ENCODE data around the gene RPSA. TPM values are rescaled to one million over a fixed set of nuclear protein-coding genes. Genes with fewer than 3 reads are reported as not detected.

Gene RPSA
- total RNA-seq, 1 experiment from 2014 or later = 1,984 TPM

- Mint-ChIP-seq H3K9me3 (ENCODE audit: unreplicated experiment) (no peaks in the 10 kb centered on the region), H3K27me3 (ENCODE audit: insufficient read depth, unreplicated experiment) (no peaks in the 10 kb centered on the region), H3K4me1 (ENCODE audit: insufficient read depth, unreplicated experiment) (peaks cover 30% of the 10 kb centered on the region), H3K36me3 (ENCODE audit: insufficient read depth, unreplicated experiment) (peaks cover 4% of the 10 kb centered on the region), H3K4me3 (ENCODE audit: unreplicated experiment) (peak overlapping the region; percentile 91), H3K27ac (ENCODE audit: low read depth, unreplicated experiment) (peak overlapping the region; percentile 91)
- no peak for TF ChIP-seq CTCF (IDR thresholded peaks at IDR 0.05; ENCODE audit: unreplicated experiment)
- BruUV-seq (replicated peaks) = TSS peak; percentile 47
- ChIA-PET POLR2A (interaction anchor here (0.6 to 7.9 kb wide), 10 partner anchors 9 to 1173 kb away, joined by 3 to 63 read pairs (median 3); partner anchors contain the start of gene RPSA), CTCF (interaction anchor here (0.7 to 1.7 kb wide), 4 partner anchors 11 to 579 kb away, joined by 3 to 4 read pairs (median 3); no protein-coding TSS in a partner anchor)
- DNase-seq (ENCODE audit: unreplicated experiment) = no peak
- intact Hi-C loops (cut with micrococcal nuclease) = loop anchor here (2.0 to 10.0 kb wide), 2 partner anchors 22 to 200 kb away; partner anchors contain the start of gene RPSA
These were observed 21.9 kb upstream of the RPSA start for GRCh38 chr3:39384665-39385000.

DNA sequence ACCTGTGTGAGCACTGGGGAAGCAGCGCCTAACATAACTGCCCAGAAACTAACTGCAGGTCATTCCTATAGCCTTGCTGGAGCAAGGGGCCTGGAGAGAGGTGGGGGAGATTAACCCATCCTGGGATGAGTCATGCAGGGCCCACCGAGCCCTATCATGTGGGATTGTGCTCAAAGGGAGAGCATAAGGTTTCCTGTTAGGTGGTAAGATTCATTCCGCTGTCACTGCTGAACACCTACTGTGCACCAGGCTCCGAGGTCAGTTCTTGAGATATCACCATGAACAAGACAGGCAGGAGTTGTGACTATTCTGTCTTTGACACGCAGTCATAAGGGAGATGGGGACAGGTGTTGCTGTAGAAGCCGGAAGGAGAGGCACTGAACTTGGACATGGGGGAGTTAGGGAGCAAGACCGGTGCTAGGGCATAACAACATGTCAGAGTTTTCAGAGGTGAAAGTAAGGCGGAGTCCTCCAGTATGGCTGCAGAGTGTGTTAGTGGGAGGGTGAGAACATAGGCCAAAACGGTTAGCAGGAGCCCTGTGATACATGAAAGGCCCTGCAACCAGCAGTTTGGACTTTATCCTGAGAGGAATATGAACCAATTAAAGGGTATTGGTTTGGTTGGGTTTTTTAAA, 20.9 kb upstream of the RPSA start:
- DNase-seq (ENCODE audit: unreplicated experiment) = no peak
- CTCF ChIA-PET = interaction anchor here (0.5 to 1.7 kb wide), 8 partner anchors 8 to 141 kb away, joined by 3 to 6 read pairs (median 4); no protein-coding TSS in a partner anchor
- peaks cover 8% of the 10 kb centered on the region for H3K36me3 Mint-ChIP-seq (ENCODE audit: insufficient read depth, unreplicated experiment)
- no peaks in the 10 kb centered on the region for H3K9me3 Mint-ChIP-seq (ENCODE audit: unreplicated experiment)
- no peak for TF ChIP-seq CTCF (IDR thresholded peaks at IDR 0.05; ENCODE audit: unreplicated experiment)
- H3K4me3 Mint-ChIP-seq (ENCODE audit: unreplicated experiment) = peak overlapping the region; percentile 91
- no peak overlapping the region for H3K27ac Mint-ChIP-seq (ENCODE audit: low read depth, unreplicated experiment)
- H3K4me1 Mint-ChIP-seq (ENCODE audit: insufficient read depth, unreplicated experiment) = peaks cover 30% of the 10 kb centered on the region
- POLR2A ChIA-PET = interaction anchor here (0.6 to 7.9 kb wide), 6 partner anchors 9 to 208 kb away, joined by 3 to 63 read pairs (median 3); partner anchors contain the start of gene RPSA
- no TSS peak for BruUV-seq (replicated peaks)
- H3K27me3 Mint-ChIP-seq (ENCODE audit: insufficient read depth, unreplicated experiment) = no peaks in the 10 kb centered on the region
- intact Hi-C loops (cut with micrococcal nuclease) = loop anchor here (2.0 to 10.0 kb wide), 2 partner anchors 21 to 201 kb away; partner anchors contain the start of gene RPSA

DNA sequence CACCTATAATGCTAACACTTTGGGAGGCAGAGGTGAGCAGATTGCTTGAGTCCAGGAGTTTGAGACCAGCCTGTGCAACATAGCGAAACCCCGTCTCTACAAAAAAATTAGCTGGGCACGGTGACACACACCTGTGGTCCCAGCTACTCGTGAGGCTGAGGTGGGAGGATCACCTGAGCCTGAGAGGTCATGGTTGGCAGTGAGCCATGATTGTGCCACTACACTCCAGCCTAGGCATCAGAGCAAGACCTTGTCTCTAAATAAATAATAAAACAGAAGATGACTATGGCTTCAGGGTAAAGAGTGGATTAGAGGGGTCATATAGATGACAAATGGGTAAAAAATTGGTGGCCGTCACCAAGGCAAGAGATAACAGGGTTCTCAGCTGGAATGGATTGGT, 20.2 kb upstream of the RPSA start:
- Mint-ChIP-seq H3K27ac (ENCODE audit: low read depth, unreplicated experiment) (no peak overlapping the region), H3K9me3 (ENCODE audit: unreplicated experiment) (no peaks in the 10 kb centered on the region), H3K36me3 (ENCODE audit: insufficient read depth, unreplicated experiment) (peaks cover 15% of the 10 kb centered on the region), H3K4me1 (ENCODE audit: insufficient read depth, unreplicated experiment) (peaks cover 30% of the 10 kb centered on the region), H3K4me3 (ENCODE audit: unreplicated experiment) (no peak overlapping the region), H3K27me3 (ENCODE audit: insufficient read depth, unreplicated experiment) (no peaks in the 10 kb centered on the region)
- ChIA-PET CTCF (interaction anchor here (0.8 to 1.4 kb wide), 4 partner anchors 8 to 22 kb away, joined by 3 to 4 read pairs (median 4); no protein-coding TSS in a partner anchor), POLR2A (interaction anchor here (0.6 to 7.9 kb wide), 4 partner anchors 8 to 90 kb away, joined by 3 to 63 read pairs (median 3); partner anchors contain the start of gene RPSA)
- BruUV-seq (replicated peaks) = no TSS peak
- no peak for DNase-seq (ENCODE audit: unreplicated experiment)
- TF ChIP-seq CTCF (IDR thresholded peaks at IDR 0.05; ENCODE audit: unreplicated experiment) = no peak
- intact Hi-C loops (cut with micrococcal nuclease) = loop anchor here (10.0 kb wide), 1 partner anchor 202 kb away; no protein-coding TSS in a partner anchor

- Mint-ChIP-seq H3K27me3 (ENCODE audit: insufficient read depth, unreplicated experiment) (no peaks in the 10 kb centered on the region), H3K4me1 (ENCODE audit: insufficient read depth, unreplicated experiment) (peaks cover 30% of the 10 kb centered on the region), H3K27ac (ENCODE audit: low read depth, unreplicated experiment) (peak overlapping the region; percentile 17), H3K9me3 (ENCODE audit: unreplicated experiment) (no peaks in the 10 kb centered on the region), H3K4me3 (ENCODE audit: unreplicated experiment) (no peak overlapping the region), H3K36me3 (ENCODE audit: insufficient read depth, unreplicated experiment) (peaks cover 26% of the 10 kb centered on the region)
- intact Hi-C loops (cut with micrococcal nuclease) = loop anchor here (10.0 kb wide), 1 partner anchor 203 kb away; no protein-coding TSS in a partner anchor
- no peak for TF ChIP-seq CTCF (IDR thresholded peaks at IDR 0.05; ENCODE audit: unreplicated experiment)
- ChIA-PET CTCF (interaction anchor here (0.6 to 1.0 kb wide), 2 partner anchors 17 to 198 kb away, joined by 3 to 5 read pairs; no protein-coding TSS in a partner anchor), POLR2A (interaction anchor here (7.9 kb wide), 1 partner anchor 20 kb away, joined by 63 read pairs; the partner anchor contains the start of gene RPSA)
- no peak for DNase-seq (ENCODE audit: unreplicated experiment)
- no TSS peak for BruUV-seq (replicated peaks)
These were observed 19.0 kb upstream of the RPSA start for GRCh38 chr3:39387411-39387975.
